ENCODE results near the gene ZNF646. TPM values are rescaled to one million over a fixed set of nuclear protein-coding genes. Genes with fewer than 3 reads are reported as not detected.

Gene ZNF646
- polyA plus RNA-seq, 1 donor = 12.4 TPM

GRCh38 chr16:31108035-31108793 is 34.0 kb downstream of the ZNF646 start, which contains the start of gene BCKDK:
Gene BCKDK (plus strand): TSS chr16:31108386. CDS start chr16:31109224, 838 bp downstream.
- peak; percentile 58 to 70 for DNase-seq
- no CpG with 5 or more reads among the region's 68 CpGs for whole genome bisulfite sequencing (ENCODE audit: insufficient coverage, low lambda C conversion rate)

GRCh38 chr16:31108794-31109558 is 34.8 kb downstream of the ZNF646 start:
- no peaks in the 10 kb centered on the region for H3K9me3 ChIP-seq (ENCODE audit: control insufficient read depth, low read depth, low read length)
- H3K4me3 ChIP-seq (ENCODE audit: low read length) = peak overlapping the region; percentile 63
- no peaks in the 10 kb centered on the region for H3K27me3 ChIP-seq (ENCODE audit: control insufficient read depth, insufficient read depth, low read length)
- WGBS (ENCODE audit: insufficient coverage, low lambda C conversion rate) = no CpG with 5 or more reads among the region's 57 CpGs
- DNase-seq = no peak
- peaks cover 14% of the 10 kb centered on the region for H3K4me1 ChIP-seq (ENCODE audit: control insufficient read depth, insufficient read depth, low read length)
- no peak overlapping the region for H3K27ac ChIP-seq (ENCODE audit: low read length)
- peaks cover 33% of the 10 kb centered on the region for H3K36me3 ChIP-seq (ENCODE audit: control insufficient read depth, insufficient read depth, low read length)

More at GRCh38 chr16:31108035-31108793, 34.0 kb downstream of the ZNF646 start, which contains the start of gene BCKDK:
- Histone ChIP-seq H3K36me3 (ENCODE audit: control insufficient read depth, insufficient read depth, low read length) (peaks cover 33% of the 10 kb centered on the region), H3K4me1 (ENCODE audit: control insufficient read depth, insufficient read depth, low read length) (peaks cover 11% of the 10 kb centered on the region), H3K27ac (ENCODE audit: low read length) (no peak within 1 kb of the TSS), H3K9me3 (ENCODE audit: control insufficient read depth, low read depth, low read length) (peaks cover 3% of the 10 kb centered on the region), H3K4me3 (ENCODE audit: low read length) (peak within 1 kb of the TSS; percentile 63), H3K27me3 (ENCODE audit: control insufficient read depth, insufficient read depth, low read length) (no peaks in the 10 kb centered on the region)

GRCh38 chr16:31109622-31110021 is 35.4 kb downstream of the ZNF646 start:
- Histone ChIP-seq H3K4me1 (ENCODE audit: control insufficient read depth, insufficient read depth, low read length) (peaks cover 15% of the 10 kb centered on the region), H3K27ac (ENCODE audit: low read length) (no peak overlapping the region), H3K9me3 (ENCODE audit: control insufficient read depth, low read depth, low read length) (no peaks in the 10 kb centered on the region), H3K4me3 (ENCODE audit: low read length) (no peak overlapping the region), H3K27me3 (ENCODE audit: control insufficient read depth, insufficient read depth, low read length) (no peaks in the 10 kb centered on the region), H3K36me3 (ENCODE audit: control insufficient read depth, insufficient read depth, low read length) (peaks cover 33% of the 10 kb centered on the region)
- no CpG with 5 or more reads among the region's 12 CpGs for WGBS (ENCODE audit: insufficient coverage, low lambda C conversion rate)
- DNase-seq = no peak

- no peak overlapping the region for H3K27ac ChIP-seq (ENCODE audit: low read length)
- no CpG with 5 or more reads among the region's 26 CpGs for WGBS (ENCODE audit: insufficient coverage, low lambda C conversion rate)
Observed at GRCh38 chr16:31110106-31111034, 36.1 kb downstream of the ZNF646 start.

GRCh38 chr16:31111881-31112466 is 37.8 kb downstream of the ZNF646 start:
- no peaks in the 10 kb centered on the region for H3K27me3 ChIP-seq (ENCODE audit: control insufficient read depth, insufficient read depth, low read length)
- no peak for DNase-seq

More at GRCh38 chr16:31110106-31111034, 36.1 kb downstream of the ZNF646 start:
- Histone ChIP-seq H3K4me1 (ENCODE audit: control insufficient read depth, insufficient read depth, low read length) (peaks cover 15% of the 10 kb centered on the region), H3K4me3 (ENCODE audit: low read length) (no peak overlapping the region), H3K9me3 (ENCODE audit: control insufficient read depth, low read depth, low read length) (no peaks in the 10 kb centered on the region), H3K36me3 (ENCODE audit: control insufficient read depth, insufficient read depth, low read length) (peaks cover 33% of the 10 kb centered on the region), H3K27me3 (ENCODE audit: control insufficient read depth, insufficient read depth, low read length) (no peaks in the 10 kb centered on the region)
- no peak for DNase-seq

GRCh38 chr16:31112711-31113110 is 38.5 kb downstream of the ZNF646 start:
- H3K4me3 ChIP-seq (ENCODE audit: low read length) = no peak overlapping the region
- no peak overlapping the region for H3K27ac ChIP-seq (ENCODE audit: low read length)
- H3K36me3 ChIP-seq (ENCODE audit: control insufficient read depth, insufficient read depth, low read length) = peaks cover 33% of the 10 kb centered on the region
- no peak for DNase-seq
- WGBS (ENCODE audit: insufficient coverage, low lambda C conversion rate) = no CpG with 5 or more reads among the region's 2 CpGs
- peaks cover 11% of the 10 kb centered on the region for H3K4me1 ChIP-seq (ENCODE audit: control insufficient read depth, insufficient read depth, low read length)
- H3K9me3 ChIP-seq (ENCODE audit: control insufficient read depth, low read depth, low read length) = no peaks in the 10 kb centered on the region
- no peaks in the 10 kb centered on the region for H3K27me3 ChIP-seq (ENCODE audit: control insufficient read depth, insufficient read depth, low read length)

More at GRCh38 chr16:31111881-31112466, 37.8 kb downstream of the ZNF646 start:
- WGBS (ENCODE audit: insufficient coverage, low lambda C conversion rate) = no CpG with 5 or more reads among the region's 23 CpGs
- Histone ChIP-seq H3K9me3 (ENCODE audit: control insufficient read depth, low read depth, low read length) (no peaks in the 10 kb centered on the region), H3K4me3 (ENCODE audit: low read length) (no peak overlapping the region), H3K36me3 (ENCODE audit: control insufficient read depth, insufficient read depth, low read length) (peaks cover 33% of the 10 kb centered on the region), H3K27ac (ENCODE audit: low read length) (no peak overlapping the region), H3K4me1 (ENCODE audit: control insufficient read depth, insufficient read depth, low read length) (peaks cover 11% of the 10 kb centered on the region)

- DNase-seq = peak in 1 of 2 donors; percentile 42
- Histone ChIP-seq H3K4me1 (ENCODE audit: control insufficient read depth, insufficient read depth, low read length) (peaks cover 11% of the 10 kb centered on the region), H3K36me3 (ENCODE audit: control insufficient read depth, insufficient read depth, low read length) (peaks cover 33% of the 10 kb centered on the region), H3K27ac (ENCODE audit: low read length) (peak overlapping the region; percentile 29), H3K4me3 (ENCODE audit: low read length) (no peak overlapping the region), H3K27me3 (ENCODE audit: control insufficient read depth, insufficient read depth, low read length) (no peaks in the 10 kb centered on the region), H3K9me3 (ENCODE audit: control insufficient read depth, low read depth, low read length) (no peaks in the 10 kb centered on the region)
- no CpG with 5 or more reads among the region's 5 CpGs for WGBS (ENCODE audit: insufficient coverage, low lambda C conversion rate)
Observed at GRCh38 chr16:31113121-31114120, 39.2 kb downstream of the ZNF646 start.

GRCh38 chr16:31114468-31114867 is 40.2 kb downstream of the ZNF646 start:
- 90% methylated on average over 2 of the region's 8 CpGs for WGBS (ENCODE audit: insufficient coverage, low lambda C conversion rate)
- DNase-seq = no peak
- Histone ChIP-seq H3K27ac (ENCODE audit: low read length) (no peak overlapping the region), H3K4me1 (ENCODE audit: control insufficient read depth, insufficient read depth, low read length) (peaks cover 11% of the 10 kb centered on the region), H3K36me3 (ENCODE audit: control insufficient read depth, insufficient read depth, low read length) (peaks cover 36% of the 10 kb centered on the region), H3K4me3 (ENCODE audit: low read length) (no peak overlapping the region), H3K27me3 (ENCODE audit: control insufficient read depth, insufficient read depth, low read length) (no peaks in the 10 kb centered on the region), H3K9me3 (ENCODE audit: control insufficient read depth, low read depth, low read length) (no peaks in the 10 kb centered on the region)
